ENCODE results near the gene UBTD1.

- peak in 3 of 6 experiments; percentile 5 to 24 (median 6) for TF ChIP-seq CTCF (IDR thresholded peaks at IDR 0.05)
- TF ChIP-seq POLR2A (IDR thresholded peaks at IDR 0.05): peak; percentile 58 to 75
Observed at GRCh38 chr10:97498076-97498840, 466 bp upstream of the UBTD1 start, which contains the start of gene MMS19.

Measured in Peyer's patch (tissue), 4 donors.